ENCODE results near the gene LINC00632.
"Not testable (repeated sequence)": the region's sequence is repeated elsewhere in the genome, so short reads cannot be mapped to it uniquely, and the experiment has no call there.

The LINC00632 gene

GRCh38 chrX:140709421-140709846 lies at the start of gene LINC00632:
Gene LINC00632 (plus strand): TSS chrX:140709759.
- no peak within 1 kb of the TSS for H3K4me3 ChIP-seq
- H3K4me2 ChIP-seq = no peak within 1 kb of the TSS
- no peak within 1 kb of the TSS for H3K27ac ChIP-seq

GRCh38 chrX:140661643-140662042 lies 47.9 kb upstream of the LINC00632 start:
- no peaks in the 10 kb centered on the region for H3K9me3 ChIP-seq (replicated peaks in 1 of 11)
- H3K9ac ChIP-seq = no peak overlapping the region
- H4K20me1 ChIP-seq = peaks cover 0 to 10% (median 0%) of the 10 kb centered on the region in 11 experiments; a peak in 6 of 22 replicates
- H3K27ac ChIP-seq = no peak overlapping the region
- no peaks in the 10 kb centered on the region for H3K4me1 ChIP-seq
- TF ChIP-seq Cebpa-rat (IDR thresholded peaks at IDR 0.05) = no peak
- peaks cover 95 to 100% (median 98%) of the 10 kb centered on the region in 11 experiments for H3K27me3 ChIP-seq
- H3K4me3 ChIP-seq = no peak overlapping the region
- H3K4me2 ChIP-seq = no peak overlapping the region
- no peaks in the 10 kb centered on the region for H3K36me3 ChIP-seq

More at GRCh38 chrX:140709421-140709846, at the start of gene LINC00632:
- H3K9me3 ChIP-seq (replicated peaks in 1 of 11) = no peaks in the 10 kb centered on the region
- H3K27me3 ChIP-seq = peaks cover 70 to 98% (median 93%) of the 10 kb centered on the region in 11 experiments
- peaks cover 4 to 21% (median 19%) of the 10 kb centered on the region in 10 experiments; a peak in 17 of 20 replicates for H3K4me1 ChIP-seq
- H3K9ac ChIP-seq = no peak within 1 kb of the TSS
- TF ChIP-seq Cebpa-rat (IDR thresholded peaks at IDR 0.05) = no peak
- no peaks in the 10 kb centered on the region for H3K36me3 ChIP-seq
- H4K20me1 ChIP-seq = no peaks in the 10 kb centered on the region; a peak in 1 of 22 replicates

GRCh38 chrX:140664939-140665338 lies 44.6 kb upstream of the LINC00632 start:
- Histone ChIP-seq H3K36me3 (no peaks in the 10 kb centered on the region), H3K9ac (no peak overlapping the region), H3K4me3 (no peak overlapping the region), H3K4me1 (no peaks in the 10 kb centered on the region), H3K27ac (no peak overlapping the region), H3K9me3 (replicated peaks in 1 of 11) (no peaks in the 10 kb centered on the region), H3K4me2 (no peak overlapping the region), H3K27me3 (peaks cover 95 to 100% (median 98%) of the 10 kb centered on the region in 11 experiments), H4K20me1 (peaks cover 0 to 10% (median 0%) of the 10 kb centered on the region in 11 experiments; a peak in 5 of 22 replicates)
- TF ChIP-seq Cebpa-rat (IDR thresholded peaks at IDR 0.05) = no peak

- Histone ChIP-seq H3K9me3 (replicated peaks in 1 of 11) (0 out of 22 replicates have a peak, but pooled peaks cover 0 to 3% (median 0%) of the 10 kb centered on the region in 11 experiments), H3K27me3 (peaks cover 86 to 98% (median 96%) of the 10 kb centered on the region in 11 experiments), H3K4me2 (no peak overlapping the region)
These were observed 36.5 kb upstream of the LINC00632 start for GRCh38 chrX:140672840-140673731.

GRCh38 chrX:140687706-140688105 lies 21.9 kb upstream of the LINC00632 start:
- no peak overlapping the region for H3K4me3 ChIP-seq
- no peak for TF ChIP-seq Cebpa-rat (IDR thresholded peaks at IDR 0.05)

More at GRCh38 chrX:140672840-140673731, 36.5 kb upstream of the LINC00632 start:
- no peaks in the 10 kb centered on the region for H4K20me1 ChIP-seq
- H3K36me3 ChIP-seq = no peaks in the 10 kb centered on the region
- H3K4me3 ChIP-seq = no peak overlapping the region
- no peaks in the 10 kb centered on the region for H3K4me1 ChIP-seq
- no peak overlapping the region for H3K27ac ChIP-seq
- H3K9ac ChIP-seq = no peak overlapping the region
- no peak for TF ChIP-seq Cebpa-rat (IDR thresholded peaks at IDR 0.05)

GRCh38 chrX:140691596-140691995 lies 18.0 kb upstream of the LINC00632 start:
- not testable (repeated sequence) for H3K36me3 ChIP-seq; H3K4me2 ChIP-seq; H3K4me3 ChIP-seq; H3K9me3 ChIP-seq (replicated peaks in 1 of 11); H4K20me1 ChIP-seq; H3K4me1 ChIP-seq; H3K9ac ChIP-seq; H3K27ac ChIP-seq
- H3K27me3 ChIP-seq = peaks cover 44 to 93% (median 82%) of the 10 kb centered on the region in 11 experiments; a peak in 21 of 22 replicates

More at GRCh38 chrX:140687706-140688105, 21.9 kb upstream of the LINC00632 start:
- Histone ChIP-seq H3K9ac (no peak overlapping the region), H3K4me2 (no peak overlapping the region), H3K4me1 (no peaks in the 10 kb centered on the region), H3K27me3 (peaks cover 21 to 84% (median 69%) of the 10 kb centered on the region in 11 experiments; a peak in 21 of 22 replicates), H4K20me1 (no peaks in the 10 kb centered on the region), H3K27ac (no peak overlapping the region), H3K36me3 (no peaks in the 10 kb centered on the region), H3K9me3 (replicated peaks in 1 of 11) (peaks cover 7 to 37% (median 13%) of the 10 kb centered on the region in 11 experiments)

- no peak for TF ChIP-seq Cebpa-rat (IDR thresholded peaks at IDR 0.05)
- Histone ChIP-seq H3K36me3 (no peaks in the 10 kb centered on the region), H4K20me1 (no peaks in the 10 kb centered on the region; a peak in 1 of 22 replicates), H3K27me3 (peaks cover 65 to 97% (median 89%) of the 10 kb centered on the region in 11 experiments), H3K9ac (no peak overlapping the region), H3K4me3 (no peak overlapping the region), H3K27ac (no peak overlapping the region), H3K4me2 (no peak overlapping the region), H3K9me3 (replicated peaks in 1 of 11) (no peaks in the 10 kb centered on the region; a peak in 1 of 22 replicates), H3K4me1 (no peaks in the 10 kb centered on the region)
These were observed 11.9 kb upstream of the LINC00632 start for GRCh38 chrX:140697618-140698017.

GRCh38 chrX:140701480-140701879 lies 8.1 kb upstream of the LINC00632 start:
- Histone ChIP-seq H3K4me3 (no peak overlapping the region), H4K20me1 (no peaks in the 10 kb centered on the region; a peak in 1 of 22 replicates), H3K4me2 (no peak overlapping the region), H3K27ac (no peak overlapping the region), H3K4me1 (no peaks in the 10 kb centered on the region), H3K9me3 (replicated peaks in 1 of 11) (no peaks in the 10 kb centered on the region), H3K36me3 (no peaks in the 10 kb centered on the region), H3K9ac (no peak overlapping the region), H3K27me3 (peaks cover 40 to 97% (median 85%) of the 10 kb centered on the region in 11 experiments)
- TF ChIP-seq Cebpa-rat (IDR thresholded peaks at IDR 0.05) = no peak

- TF ChIP-seq Cebpa-rat (IDR thresholded peaks at IDR 0.05) = no peak
- Histone ChIP-seq H3K4me1 (peaks cover 4 to 21% (median 20%) of the 10 kb centered on the region in 10 experiments; a peak in 17 of 20 replicates), H3K27me3 (peaks cover 82 to 100% (median 97%) of the 10 kb centered on the region in 11 experiments)
These were observed 1.2 kb downstream of the LINC00632 start for GRCh38 chrX:140710710-140711109.

More at GRCh38 chrX:140710710-140711109, 1.2 kb downstream of the LINC00632 start:
- Histone ChIP-seq H3K36me3 (no peaks in the 10 kb centered on the region), H3K9ac (no peak overlapping the region), H3K4me3 (no peak overlapping the region), H4K20me1 (no peaks in the 10 kb centered on the region; a peak in 1 of 22 replicates), H3K27ac (no peak overlapping the region), H3K9me3 (replicated peaks in 1 of 11) (no peaks in the 10 kb centered on the region), H3K4me2 (no peak overlapping the region)

Measured in BLaER1 treated with 17β-estradiol and CSF1 and Interleukin-3, amounts not matched to agents 10 nM and 100 nM (cell line).